Stimulated activated CD4-positive, alpha-beta T cell treated with anti-CD3 and anti-CD28 coated beads, Interleukin-15, amount 100 ng/mL, for 24 hours (primary cell): ENCODE results near the gene ZNF580.

ENCODE experiments used
- DNase-seq: peaks from one replicate; pipeline ENCODE4 v3.0.0-alpha.2; 2020

ZNF580 gene

GRCh38 chr19:55606471-55606787 lies 34.4 kb upstream of the ZNF580 start:
- no peak for DNase-seq

- DNase-seq: no peak
Observed at GRCh38 chr19:55606817-55607216, 34.0 kb upstream of the ZNF580 start.

- DNase-seq: no peak
Observed at GRCh38 chr19:55609326-55609725, 31.5 kb upstream of the ZNF580 start.

GRCh38 chr19:55611300-55611982 lies 29.4 kb upstream of the ZNF580 start:
- no peak for DNase-seq

- DNase-seq: no peak
Observed at GRCh38 chr19:55611983-55612645, 28.7 kb upstream of the ZNF580 start.

GRCh38 chr19:55613396-55613795 lies 27.4 kb upstream of the ZNF580 start:
- no peak for DNase-seq

GRCh38 chr19:55613930-55614710 lies 26.7 kb upstream of the ZNF580 start:
- DNase-seq: no peak

- DNase-seq: no peak
Observed at GRCh38 chr19:55614711-55615542, 25.9 kb upstream of the ZNF580 start.

- no peak for DNase-seq
Observed at GRCh38 chr19:55615543-55616394, 25.0 kb upstream of the ZNF580 start.

- DNase-seq: no peak
Observed at GRCh38 chr19:55616395-55616875, 24.4 kb upstream of the ZNF580 start.

- no peak for DNase-seq
Observed at GRCh38 chr19:55617426-55617825, 23.4 kb upstream of the ZNF580 start.

- DNase-seq: no peak
Observed at GRCh38 chr19:55618426-55618825, 22.4 kb upstream of the ZNF580 start.

GRCh38 chr19:55619286-55619685 lies 21.5 kb upstream of the ZNF580 start:
- no peak for DNase-seq

- DNase-seq: no peak
Observed at GRCh38 chr19:55620410-55621204, 20.2 kb upstream of the ZNF580 start.

- DNase-seq: no peak
Observed at GRCh38 chr19:55621205-55621672, 19.6 kb upstream of the ZNF580 start.

- no peak for DNase-seq
Observed at GRCh38 chr19:55621673-55622231, 19.1 kb upstream of the ZNF580 start.

GRCh38 chr19:55622242-55622969 lies 18.4 kb upstream of the ZNF580 start:
- no peak for DNase-seq

GRCh38 chr19:55623130-55623529 lies 17.7 kb upstream of the ZNF580 start:
- no peak for DNase-seq

GRCh38 chr19:55623561-55623960 lies 17.2 kb upstream of the ZNF580 start:
- no peak for DNase-seq
